Activated T-cell treated with anti-CD3 and anti-CD28 coated beads, Interleukin-2, amount 50 U/mL, for 72 hours (primary cell): ENCODE data around the gene HDDC3. TPM values are rescaled to one million over a fixed set of nuclear protein-coding genes. Genes with fewer than 3 reads are reported as not detected.
A peak's percentile ranks its signal among the peaks of the same experiment; 100 is the strongest.

ENCODE experiments used
- ATAC-seq, 2 donors: fragments of 150-1000 bp; cut with Tn5 transposase; replicated peaks in 1 of 2; 2 replicates each; pipeline ENCODE4 v1.10.0; 2021; ENCODE audit warnings: moderate library complexity in 2 of 2, mild to moderate bottlenecking in 1 of 2
- DNase-seq, 2 donors: peaks; one replicate each; pipeline ENCODE4 v3.0.0; 2021 to 2022; ENCODE audit warnings: mixed read lengths in 1 of 2
- H3K27ac Mint-ChIP-seq: one replicate; pipeline ENCODE4 v1.8.0; 2022; ENCODE audit warnings: mild to moderate bottlenecking, moderate library complexity, mixed read lengths
- H3K27me3 Mint-ChIP-seq: one replicate; pipeline ENCODE4 v1.8.0; 2022; ENCODE audit warnings: low read depth, mixed read lengths
- H3K36me3 Mint-ChIP-seq, 2 donors: one replicate each; pipeline ENCODE4 v1.8.0; 2022; ENCODE audit warnings: mixed read lengths in 2 of 2, mild to moderate bottlenecking in 1 of 2; ENCODE audit not compliant: insufficient read depth in 2 of 2
- H3K4me1 Mint-ChIP-seq: one replicate; pipeline ENCODE4 v1.8.0; 2022; ENCODE audit warnings: low read depth, mixed read lengths
- H3K4me3 Mint-ChIP-seq, 2 donors: one replicate each; pipeline ENCODE4 v1.8.0; 2022; ENCODE audit warnings: mild to moderate bottlenecking in 2 of 2, mixed read lengths in 2 of 2, moderate library complexity in 2 of 2
- H3K9me3 Mint-ChIP-seq, 2 donors: one replicate each; pipeline ENCODE4 v1.8.0; 2022; ENCODE audit warnings: mixed read lengths in 2 of 2
- total RNA-seq, 2 donors: library from RNA; stranded (reverse); gene quantifications; one replicate each; pipeline ENCODE4 v1.2.3, GENCODE V29; 2022

Gene HDDC3, protein sequence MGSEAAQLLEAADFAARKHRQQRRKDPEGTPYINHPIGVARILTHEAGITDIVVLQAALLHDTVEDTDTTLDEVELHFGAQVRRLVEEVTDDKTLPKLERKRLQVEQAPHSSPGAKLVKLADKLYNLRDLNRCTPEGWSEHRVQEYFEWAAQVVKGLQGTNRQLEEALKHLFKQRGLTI
- 10 to 100 TPM; 37.6 to 53.7 TPM for total RNA-seq

DNA sequence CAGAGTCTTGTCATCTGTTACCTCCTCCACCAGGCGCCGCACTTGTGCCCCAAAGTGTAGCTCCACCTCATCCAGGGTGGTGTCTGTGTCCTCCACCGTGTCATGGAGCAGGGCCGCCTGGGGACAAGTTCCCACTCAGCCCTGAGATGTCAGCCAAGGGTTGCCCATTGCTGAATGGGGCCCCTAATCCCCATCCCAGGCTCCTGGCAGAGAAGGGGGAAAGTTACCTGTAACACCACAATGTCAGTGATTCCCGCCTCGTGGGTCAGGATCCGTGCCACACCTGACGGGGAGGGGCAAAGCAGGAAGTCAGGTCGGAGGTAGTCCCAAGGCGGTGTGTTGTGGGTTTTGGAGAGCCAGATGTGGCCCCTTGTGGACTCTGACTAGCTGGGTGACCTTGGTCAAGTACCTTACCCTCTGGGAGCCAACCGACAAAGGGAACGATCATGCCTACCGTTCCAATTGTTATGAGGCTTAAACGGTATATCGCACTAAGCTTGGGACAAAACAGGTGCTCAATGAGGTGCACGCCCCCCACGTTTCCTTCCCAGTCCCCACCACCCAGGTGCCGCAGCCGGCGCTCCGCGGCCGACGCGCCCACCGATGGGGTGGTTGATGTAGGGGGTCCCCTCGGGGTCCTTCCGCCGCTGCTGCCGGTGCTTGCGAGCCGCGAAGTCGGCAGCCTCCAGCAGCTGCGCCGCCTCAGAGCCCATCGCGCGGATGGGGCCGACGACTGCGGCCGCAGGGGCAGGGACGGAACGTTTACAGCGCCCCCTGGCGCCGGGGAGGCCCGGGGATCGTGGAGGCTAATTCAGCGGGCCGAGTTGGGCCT lies at the start of gene HDDC3:
Gene HDDC3 (minus strand): TSS at position 722 of the 832 bp plus-strand sequence. CDS start 9 bp downstream, at position 713.
- peak within 1 kb of the TSS; percentile 99 for H3K4me3 Mint-ChIP-seq
- ATAC-seq = peak; percentile 62 to 66
- no peaks in the 10 kb centered on the region for H3K9me3 Mint-ChIP-seq
- DNase-seq = peak; percentile 94 to 98
- H3K27me3 Mint-ChIP-seq = no peaks in the 10 kb centered on the region
- H3K36me3 Mint-ChIP-seq = peaks cover 2 to 16% of the 10 kb centered on the region in 2 donors
- peak within 1 kb of the TSS; percentile 98 for H3K27ac Mint-ChIP-seq
- peaks cover 72% of the 10 kb centered on the region for H3K4me1 Mint-ChIP-seq

DNA sequence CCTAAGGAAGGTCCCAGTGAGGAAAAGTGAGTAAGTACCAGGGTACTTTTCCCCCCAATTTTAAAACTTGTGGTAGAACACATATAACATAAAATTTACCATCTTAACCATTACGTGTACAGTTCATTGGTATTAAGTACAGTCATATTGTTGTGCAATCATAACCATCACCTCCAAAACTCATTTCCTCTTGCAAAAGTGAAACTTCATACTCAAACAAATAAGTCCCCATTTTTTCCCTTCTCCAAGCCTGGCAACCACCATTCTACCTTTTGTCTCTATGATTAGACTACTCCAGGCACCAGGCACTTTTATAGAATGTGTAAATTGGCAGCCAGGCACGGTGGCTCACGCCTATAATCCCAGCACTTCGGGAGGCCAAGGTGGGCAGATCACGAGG lies 49.8 kb upstream of the HDDC3 start:
- ATAC-seq (peak; percentile 22 to 70), DNase-seq (no peak)
- H3K27me3 Mint-ChIP-seq = no peaks in the 10 kb centered on the region
- peak overlapping the region; percentile 4 for H3K27ac Mint-ChIP-seq
- H3K4me3 Mint-ChIP-seq = no peak overlapping the region
- H3K9me3 Mint-ChIP-seq = no peaks in the 10 kb centered on the region
- H3K4me1 Mint-ChIP-seq = peaks cover 19% of the 10 kb centered on the region
- H3K36me3 Mint-ChIP-seq = peaks cover 25 to 62% of the 10 kb centered on the region in 2 donors

DNA sequence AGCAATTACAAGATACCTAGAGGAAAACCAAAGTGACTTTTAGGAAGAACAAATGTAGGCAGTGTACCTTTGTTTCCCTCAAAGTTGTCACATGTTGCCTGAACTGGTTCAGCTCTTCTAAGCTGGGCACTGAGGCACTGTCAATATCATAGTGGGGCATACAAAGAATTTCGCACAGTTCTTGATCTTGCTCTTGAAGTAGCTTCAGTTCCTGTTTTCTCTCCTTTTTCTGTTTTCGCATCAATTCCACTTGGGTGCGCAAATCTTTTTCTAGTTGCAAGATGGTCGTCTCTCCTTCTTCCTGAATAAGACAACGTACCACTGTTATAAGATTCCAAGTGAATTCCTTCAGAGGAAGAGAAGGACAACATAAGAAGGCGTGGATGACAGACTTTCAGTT lies 49.3 kb upstream of the HDDC3 start:
- Mint-ChIP-seq H3K27me3 (no peaks in the 10 kb centered on the region), H3K9me3 (no peaks in the 10 kb centered on the region), H3K4me1 (peaks cover 19% of the 10 kb centered on the region), H3K36me3 (peaks cover 25 to 64% of the 10 kb centered on the region in 2 donors), H3K4me3 (no peak overlapping the region), H3K27ac (no peak overlapping the region)
- ATAC-seq (no peak), DNase-seq (no peak)

DNA sequence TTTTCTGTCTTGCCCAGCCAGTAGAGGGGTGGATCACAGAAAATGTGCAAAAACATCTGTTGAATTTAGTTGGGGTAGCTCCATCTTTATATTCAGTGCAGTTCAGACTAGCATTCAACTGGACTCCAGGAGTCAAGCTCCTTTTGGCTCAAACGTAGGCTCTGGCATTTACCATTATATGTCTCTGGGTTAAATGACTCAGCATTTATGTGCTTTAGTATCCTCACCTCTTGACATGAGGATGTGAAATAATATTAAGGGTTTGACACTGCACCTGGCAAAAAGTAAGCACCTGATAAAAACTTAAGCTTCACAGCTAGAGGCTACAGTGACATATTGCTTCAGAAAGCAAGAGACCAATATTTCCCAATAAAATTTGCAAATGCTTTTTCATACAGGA lies 47.2 kb upstream of the HDDC3 start:
- Mint-ChIP-seq H3K4me3 (no peak overlapping the region), H3K4me1 (peaks cover 19% of the 10 kb centered on the region), H3K36me3 (peaks cover 27 to 73% of the 10 kb centered on the region in 2 donors), H3K27ac (no peak overlapping the region), H3K9me3 (no peaks in the 10 kb centered on the region), H3K27me3 (no peaks in the 10 kb centered on the region)
- DNase-seq (no peak), ATAC-seq (no peak)

DNA sequence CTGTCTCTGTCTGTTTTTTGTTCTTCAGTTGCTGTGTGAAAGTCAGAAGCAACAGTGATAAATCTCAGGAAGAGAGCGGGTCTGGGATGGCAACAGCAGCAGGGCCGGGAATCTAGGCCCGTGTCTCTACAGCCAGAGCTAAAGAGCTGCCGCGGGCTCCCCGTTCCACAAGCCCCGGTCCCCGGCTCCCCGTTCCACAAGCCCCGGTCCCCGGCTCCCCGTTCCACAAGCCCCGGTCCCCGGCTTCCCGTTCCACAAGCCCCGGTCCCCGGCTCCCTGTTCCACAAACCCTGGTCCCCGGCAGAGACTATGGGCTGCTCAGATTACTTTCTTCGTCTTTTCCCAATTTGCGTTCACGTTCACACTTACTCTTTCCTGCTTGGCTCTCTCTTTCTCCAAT lies 41.9 kb upstream of the HDDC3 start:
- Mint-ChIP-seq H3K27ac (no peak overlapping the region), H3K4me1 (no peaks in the 10 kb centered on the region), H3K4me3 (no peak overlapping the region), H3K9me3 (no peaks in the 10 kb centered on the region), H3K27me3 (no peaks in the 10 kb centered on the region), H3K36me3 (peaks cover 14 to 45% of the 10 kb centered on the region in 2 donors)
- ATAC-seq (no peak), DNase-seq (no peak)

DNA sequence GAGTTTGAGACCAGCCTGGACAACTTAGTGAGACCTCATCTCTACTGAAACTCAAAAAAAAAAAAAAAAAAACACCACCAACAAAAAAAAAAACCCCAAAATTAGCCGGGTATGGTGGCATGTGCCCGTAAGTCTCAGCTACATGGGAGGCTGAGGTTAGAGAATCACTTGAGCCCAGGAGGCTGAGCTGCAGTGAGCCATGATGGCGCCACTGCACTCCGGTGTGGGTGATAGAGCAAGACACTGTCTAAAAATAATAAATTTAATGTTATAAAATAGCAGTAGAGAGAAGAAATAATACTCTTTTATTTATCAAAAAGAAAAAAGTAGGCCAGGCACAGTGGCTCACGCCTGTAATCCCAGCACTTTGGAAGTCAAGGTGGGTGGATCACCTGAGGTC lies 39.8 kb upstream of the HDDC3 start:
- no peak for DNase-seq
- H3K27ac Mint-ChIP-seq = no peak overlapping the region
- H3K27me3 Mint-ChIP-seq = no peaks in the 10 kb centered on the region
- H3K4me1 Mint-ChIP-seq = no peaks in the 10 kb centered on the region
- H3K36me3 Mint-ChIP-seq = peaks cover 6 to 35% of the 10 kb centered on the region in 2 donors
- ATAC-seq = no peak
- no peaks in the 10 kb centered on the region for H3K9me3 Mint-ChIP-seq
- H3K4me3 Mint-ChIP-seq = no peak overlapping the region

DNA sequence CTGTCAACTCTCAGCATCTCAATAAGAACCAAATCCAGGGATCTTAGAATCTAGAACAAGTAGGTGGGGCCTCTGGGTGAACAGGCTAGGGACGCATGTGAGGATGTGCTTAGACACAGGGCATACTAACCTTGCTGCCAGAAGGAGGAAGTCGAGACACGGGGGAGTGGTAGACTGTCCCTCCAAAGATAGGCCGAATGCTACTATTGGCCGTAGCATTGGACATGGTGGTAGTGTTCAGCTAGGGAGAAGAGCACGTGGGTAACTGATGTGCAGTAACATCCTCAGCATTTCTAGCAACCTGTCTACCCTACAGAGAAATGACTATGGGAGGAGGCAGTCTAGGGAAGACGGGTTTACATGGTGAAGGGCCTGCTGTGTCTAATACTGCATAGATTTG lies 37.9 kb upstream of the HDDC3 start:
- no peaks in the 10 kb centered on the region for H3K4me1 Mint-ChIP-seq
- ATAC-seq = peak in 1 of 2 donors; percentile 11
- peaks cover 9 to 28% of the 10 kb centered on the region in 2 donors for H3K36me3 Mint-ChIP-seq
- no peak overlapping the region for H3K4me3 Mint-ChIP-seq
- H3K27ac Mint-ChIP-seq = no peak overlapping the region
- no peaks in the 10 kb centered on the region for H3K9me3 Mint-ChIP-seq
- H3K27me3 Mint-ChIP-seq = no peaks in the 10 kb centered on the region
- no peak for DNase-seq

DNA sequence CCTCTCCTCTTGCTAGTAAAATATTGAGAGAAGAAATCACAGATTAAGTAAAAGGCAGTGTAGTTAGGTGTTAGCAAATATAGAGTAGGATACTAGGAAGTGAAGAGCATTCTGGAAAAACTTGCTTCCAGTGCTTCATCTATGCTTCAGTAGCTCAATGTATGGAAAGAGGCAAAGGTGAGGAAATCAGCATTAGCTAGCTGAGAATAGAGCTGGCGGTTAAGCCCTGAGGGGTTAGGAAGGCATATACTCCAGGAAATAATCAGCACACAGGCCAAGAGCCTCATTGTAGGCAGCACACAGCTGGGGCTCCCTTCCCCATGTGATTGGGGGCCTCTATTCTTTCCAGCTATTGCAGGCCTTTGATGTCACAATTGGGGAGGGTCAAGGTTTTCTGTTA lies 36.1 kb upstream of the HDDC3 start:
- ATAC-seq = no peak
- H3K27ac Mint-ChIP-seq = no peak overlapping the region
- no peak overlapping the region for H3K4me3 Mint-ChIP-seq
- H3K4me1 Mint-ChIP-seq = no peaks in the 10 kb centered on the region
- no peaks in the 10 kb centered on the region for H3K9me3 Mint-ChIP-seq
- DNase-seq = no peak
- H3K27me3 Mint-ChIP-seq = no peaks in the 10 kb centered on the region
- H3K36me3 Mint-ChIP-seq = peaks cover 7 to 25% of the 10 kb centered on the region in 2 donors

DNA sequence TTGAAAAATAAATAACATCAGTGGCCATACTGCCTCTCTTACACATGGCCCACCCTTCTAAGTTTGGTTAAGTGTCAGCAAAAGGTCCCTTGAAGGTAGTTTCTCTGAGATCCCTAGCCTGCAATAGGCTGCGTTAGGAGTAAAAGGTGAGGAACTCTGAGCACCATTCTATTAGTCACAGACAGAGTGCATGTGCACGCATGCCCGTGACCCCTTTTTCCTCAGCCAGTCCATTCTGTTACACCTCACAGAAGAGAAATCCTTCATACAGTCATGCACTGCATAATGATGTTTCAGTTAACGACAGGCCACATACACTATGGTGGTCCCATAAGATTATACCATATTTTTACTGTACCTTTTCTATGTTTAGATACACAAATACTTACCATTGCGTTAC lies 34.9 kb upstream of the HDDC3 start:
- Mint-ChIP-seq H3K27me3 (no peaks in the 10 kb centered on the region), H3K36me3 (peaks cover 7 to 29% of the 10 kb centered on the region in 2 donors), H3K9me3 (no peaks in the 10 kb centered on the region), H3K4me1 (no peaks in the 10 kb centered on the region), H3K27ac (no peak overlapping the region), H3K4me3 (no peak overlapping the region)
- DNase-seq (no peak), ATAC-seq (no peak)

DNA sequence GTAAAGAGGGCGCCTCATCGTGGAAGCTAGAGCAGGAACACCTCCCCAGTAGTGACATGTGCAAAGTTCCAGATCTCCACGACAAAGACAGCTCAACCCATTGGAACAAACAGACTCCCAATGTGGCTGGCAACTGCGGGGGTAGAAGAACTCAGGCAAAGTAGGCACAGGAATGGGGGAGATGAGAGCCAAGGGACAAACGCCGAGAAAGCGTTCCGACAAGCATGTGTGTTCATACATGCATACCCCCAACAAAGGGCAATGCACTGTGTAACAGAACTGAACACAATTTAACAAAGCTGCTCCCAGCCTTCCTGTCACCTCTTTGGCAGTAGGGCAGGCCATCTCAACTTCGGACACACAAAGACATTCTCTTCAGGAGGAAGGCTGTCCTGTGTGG lies 33.9 kb upstream of the HDDC3 start:
- no peaks in the 10 kb centered on the region for H3K4me1 Mint-ChIP-seq
- DNase-seq (no peak), ATAC-seq (no peak)
- no peaks in the 10 kb centered on the region for H3K9me3 Mint-ChIP-seq
- peaks cover 9 to 33% of the 10 kb centered on the region in 2 donors for H3K36me3 Mint-ChIP-seq
- no peak overlapping the region for H3K4me3 Mint-ChIP-seq
- no peaks in the 10 kb centered on the region for H3K27me3 Mint-ChIP-seq
- no peak overlapping the region for H3K27ac Mint-ChIP-seq

DNA sequence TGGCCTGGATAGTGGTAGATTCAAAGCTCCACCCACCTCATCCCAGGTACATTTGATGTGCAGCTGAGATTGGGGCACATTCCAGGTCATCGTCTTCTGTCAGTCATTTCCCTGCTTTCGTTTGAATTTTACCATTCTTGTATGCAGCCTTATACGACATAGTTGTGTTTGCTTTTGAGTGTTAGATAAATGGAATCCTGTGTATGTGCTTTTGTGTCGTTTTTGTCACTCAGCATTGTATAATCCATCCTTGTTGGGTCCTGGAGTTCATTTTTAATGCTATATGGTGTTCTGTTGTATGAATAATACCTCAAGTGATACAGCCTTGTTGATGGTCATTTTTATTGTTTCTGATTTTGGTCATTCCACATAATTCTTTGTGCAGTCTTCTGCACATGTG lies 29.7 kb upstream of the HDDC3 start:
- peaks cover 12 to 26% of the 10 kb centered on the region in 2 donors for H3K36me3 Mint-ChIP-seq

DNA sequence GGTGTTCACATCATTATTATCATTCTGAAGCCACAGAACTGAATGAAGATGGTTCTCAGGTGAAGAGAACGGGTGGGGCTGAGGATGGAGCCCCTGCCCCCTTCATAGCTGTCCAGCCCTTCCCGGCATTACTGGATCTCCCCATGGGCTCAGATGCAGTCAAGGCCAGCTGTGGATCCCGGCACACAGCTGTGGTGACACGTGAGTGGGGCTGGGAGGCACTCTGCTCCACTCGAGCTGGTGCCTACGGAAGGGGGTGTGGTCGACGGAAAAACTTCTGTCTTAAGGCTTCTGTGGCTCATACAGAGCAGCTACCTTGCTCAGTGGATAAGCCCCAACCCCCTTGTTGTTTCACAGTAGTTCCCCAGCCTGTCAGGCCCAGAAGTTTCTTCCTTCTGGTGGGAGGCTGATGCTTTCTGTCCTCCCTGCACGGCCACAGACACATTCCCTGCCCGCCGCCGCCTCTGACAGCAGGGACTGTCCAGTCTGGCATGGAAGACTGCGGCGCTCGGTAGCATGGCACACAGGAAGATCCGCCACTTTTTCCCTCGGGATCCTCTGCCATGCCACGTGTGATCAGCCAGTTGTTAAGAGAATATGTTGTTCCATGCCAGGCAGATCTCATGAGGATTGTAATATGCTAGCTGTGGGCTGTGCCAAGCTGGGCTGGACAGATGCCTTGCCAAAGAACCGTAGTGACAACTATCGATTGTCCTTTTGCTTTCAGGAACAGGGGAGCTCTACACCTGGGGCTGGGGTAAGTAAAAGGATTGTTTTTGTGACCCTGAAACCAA lies 28.1 kb upstream of the HDDC3 start:
- DNase-seq = no peak
- Mint-ChIP-seq H3K9me3 (no peaks in the 10 kb centered on the region), H3K4me1 (no peaks in the 10 kb centered on the region), H3K27ac (no peak overlapping the region), H3K27me3 (no peaks in the 10 kb centered on the region), H3K4me3 (no peak overlapping the region), H3K36me3 (peaks cover 9 to 26% of the 10 kb centered on the region in 2 donors)
- no peak for ATAC-seq

More for the DNA sequence above, 29.7 kb upstream of the HDDC3 start:
- Mint-ChIP-seq H3K27ac (peak overlapping the region; percentile 42), H3K9me3 (no peaks in the 10 kb centered on the region), H3K4me1 (no peaks in the 10 kb centered on the region), H3K4me3 (no peak overlapping the region), H3K27me3 (no peaks in the 10 kb centered on the region)
- DNase-seq = no peak
- ATAC-seq = no peak

DNA sequence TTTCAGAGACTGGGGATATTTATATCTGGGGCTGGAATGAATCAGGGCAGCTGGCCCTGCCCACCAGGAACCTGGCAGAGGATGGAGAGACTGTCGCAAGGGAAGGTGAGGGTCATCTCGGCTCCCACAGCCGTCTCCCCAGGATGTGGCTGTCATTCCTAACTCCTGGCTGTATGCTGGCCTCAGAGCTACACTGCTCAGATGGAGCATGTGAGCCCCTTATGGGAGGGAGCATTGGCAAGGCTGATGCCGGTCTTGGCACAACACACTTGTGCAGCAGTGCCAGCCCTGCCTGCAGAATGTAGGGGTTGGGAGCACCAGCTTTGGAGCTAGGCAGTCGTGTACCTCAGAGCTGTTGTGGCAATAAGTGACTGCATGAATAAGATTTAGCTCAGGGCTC lies 27.5 kb upstream of the HDDC3 start:
- ATAC-seq (no peak), DNase-seq (no peak)
- Mint-ChIP-seq H3K36me3 (peaks cover 6 to 25% of the 10 kb centered on the region in 2 donors), H3K4me3 (no peak overlapping the region), H3K9me3 (no peaks in the 10 kb centered on the region), H3K4me1 (no peaks in the 10 kb centered on the region), H3K27me3 (no peaks in the 10 kb centered on the region), H3K27ac (no peak overlapping the region)
